HG03039 (cell line): ENCODE measurements around the gene ERVK3-1.

ENCODE experiments used
- ATAC-seq: cut with Tn5 transposase; IDR thresholded peaks from one replicate; pipeline ENCODE4 v1.9.1; 2021; ENCODE audit warnings: mild to moderate bottlenecking, moderate library complexity; ENCODE audit not compliant: unreplicated experiment

Gene ERVK3-1

GRCh38 chr19:58357481-58358145 lies 52.4 kb downstream of the ERVK3-1 start:
- no peak for ATAC-seq

GRCh38 chr19:58361900-58362271 lies 56.7 kb downstream of the ERVK3-1 start:
- no peak for ATAC-seq

GRCh38 chr19:58362272-58362994 lies 57.3 kb downstream of the ERVK3-1 start, which contains the start of gene ZNF497:
TSS of gene ZNF497 (minus strand) at chr19:58362751. CDS start at chr19:58357635, 5,116 bp downstream.
- ATAC-seq: peak; percentile 86

DNA sequence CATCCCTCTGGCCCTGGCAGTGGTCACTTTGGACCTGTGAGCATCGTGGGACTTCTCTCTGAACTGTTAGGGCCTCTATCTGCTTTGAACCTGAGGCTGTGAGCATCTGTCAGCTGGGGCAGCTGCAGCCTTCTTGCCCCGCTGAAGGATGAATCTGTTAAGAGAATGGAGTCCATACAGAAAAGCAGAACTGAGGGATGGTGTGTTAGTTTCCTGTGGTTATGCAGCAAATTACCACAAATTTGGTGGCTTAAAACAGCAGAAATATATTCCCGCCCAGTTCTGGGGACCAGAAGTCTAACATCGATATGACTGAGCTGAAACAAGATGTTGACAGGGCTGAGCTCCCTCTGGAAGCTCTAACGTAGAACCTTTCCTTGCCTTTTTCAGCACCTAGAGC lies 59.0 kb downstream of the ERVK3-1 start:
- no peak for ATAC-seq
